Naive thymus-derived CD4-positive, alpha-beta T cell (primary cell): Measurements from ENCODE around the gene PLCXD3. TPM values are rescaled to one million over a fixed set of nuclear protein-coding genes. Genes with fewer than 3 reads are reported as not detected.

Experiments
- ATAC-seq: fragments of 150-1000 bp; cut with Tn5 transposase; 2 replicates; pipeline ENCODE4 v1.10.0; 2021; ENCODE audit warnings: mild to moderate bottlenecking, moderate library complexity
- CTCF ChIA-PET: fragments of 350-600 bp; sonication (Branson Sonifier 250); formaldehyde crosslinking; loops from one replicate; lab custom pipeline; 2021; ENCODE audit warnings: antibody characterized with exemption; lab: Charles Lee
- POLR2A ChIA-PET: fragments of 350-600 bp; sonication (Branson Sonifier 250); formaldehyde crosslinking; loops from one replicate; lab custom pipeline; 2021; ENCODE audit warnings: antibody characterized with exemption, inconsistent platforms; lab: Charles Lee
- DNase-seq, 9 donors: peaks; one replicate each; pipeline versions ENCODE4 v3.0.0 to v3.0.0-alpha.2; 2020 to 2022; ENCODE audit warnings: mixed read lengths in 1 of 9
- H3K27ac ChIP-seq: one replicate; pipeline ENCODE4 v1.7.0; 2013; ENCODE audit warnings: mild to moderate bottlenecking, low read depth, low read length, moderate library complexity
- H3K27me3 ChIP-seq, 2 donors: one replicate each; pipeline ENCODE4 v1.7.0; 2013; ENCODE audit warnings: low read length in 2 of 2, mild to moderate bottlenecking in 2 of 2, moderate library complexity in 2 of 2; ENCODE audit not compliant: control insufficient read depth in 2 of 2, insufficient read depth in 2 of 2
- H3K36me3 ChIP-seq, 3 experiments: 1 replicate in 2 of 3; 2 replicates in 1 of 3; pipeline ENCODE4 v1.7.0; 2013; ENCODE audit warnings: low read length in 3 of 3, mild to moderate bottlenecking in 3 of 3, moderate library complexity in 1 of 3; ENCODE audit not compliant: insufficient read depth in 3 of 3, control insufficient read depth in 2 of 3
- H3K4me1 ChIP-seq, 2 donors: one replicate each; pipeline ENCODE4 v1.7.0; 2013; ENCODE audit warnings: low read length in 2 of 2, mild to moderate bottlenecking in 2 of 2, moderate library complexity in 1 of 2; ENCODE audit not compliant: control insufficient read depth in 2 of 2, insufficient read depth in 2 of 2
- H3K4me3 ChIP-seq: 2 replicates; pipeline ENCODE4 v1.7.0; 2013; ENCODE audit warnings: mild to moderate bottlenecking, low read length
- H3K9me3 ChIP-seq, 3 experiments: 1 replicate in 2 of 3; 2 replicates in 1 of 3; pipeline ENCODE4 v1.7.0; 2013; ENCODE audit warnings: low read length in 3 of 3; ENCODE audit not compliant: control insufficient read depth in 2 of 3
- H3K27ac Mint-ChIP-seq, 9 donors: one replicate each; pipeline ENCODE4 v1.8.0; 2020 to 2022; ENCODE audit warnings: mixed read lengths in 9 of 9, mild to moderate bottlenecking in 8 of 9, moderate library complexity in 5 of 9, inconsistent platforms in 2 of 9
- H3K27me3 Mint-ChIP-seq, 5 donors: one replicate each; pipeline ENCODE4 v1.8.0; 2021 to 2022; ENCODE audit warnings: mixed read lengths in 5 of 5, mild to moderate bottlenecking in 1 of 5
- H3K36me3 Mint-ChIP-seq, 5 donors: one replicate each; pipeline ENCODE4 v1.8.0; 2020 to 2022; ENCODE audit warnings: mixed read lengths in 5 of 5, mild to moderate bottlenecking in 3 of 5, inconsistent platforms in 1 of 5
- H3K4me1 Mint-ChIP-seq, 7 donors: one replicate each; pipeline ENCODE4 v1.8.0; 2020 to 2022; ENCODE audit warnings: mixed read lengths in 7 of 7, mild to moderate bottlenecking in 3 of 7, inconsistent platforms in 1 of 7
- H3K4me3 Mint-ChIP-seq, 10 donors: one replicate each; pipeline ENCODE4 v1.8.0; 2020 to 2022; ENCODE audit warnings: mild to moderate bottlenecking in 10 of 10, mixed read lengths in 10 of 10, moderate library complexity in 6 of 10, inconsistent platforms in 2 of 10
- H3K9me3 Mint-ChIP-seq, 11 donors: one replicate each; pipeline ENCODE4 v1.8.0; 2020 to 2022; ENCODE audit warnings: mixed read lengths in 11 of 11, mild to moderate bottlenecking in 4 of 11, inconsistent platforms in 1 of 11, moderate library complexity in 1 of 11
- intact Hi-C, 2 donors: fragments of 100-400 bp; cut with micrococcal nuclease; formaldehyde crosslinking; loops; one replicate each; pipeline ENCODE4 v1.15.1; 2023
- polyA plus RNA-seq, 2 donors: library from polyadenylated mRNA; unstranded; fragments of 300-500 nt; fragmentation: Illumina TruSeq; gene quantifications; one replicate each; pipeline ENCODE4 v1.2.3, GENCODE V29; 2021
- total RNA-seq, 6 experiments: library from RNA in 5 of 6; stranded (reverse) in 5 of 6; gene quantifications; 1 replicate in 5 of 6; 2 replicates in 1 of 6; pipeline ENCODE4 v1.2.3 and lab custom pipeline; 2021 to 2026

The PLCXD3 gene
- total and polyA plus RNA-seq, 7 experiments from 2014 or later: not detected

- ChIA-PET POLR2A (no interaction called here), CTCF (no interaction called here)
- Histone ChIP-seq H3K9me3 (no peaks in the 10 kb centered on the region), H3K4me1 (no peaks in the 10 kb centered on the region), H3K4me3 (no peak overlapping the region), H3K27ac (no peak overlapping the region), H3K36me3 (no peaks in the 10 kb centered on the region), H3K27me3 (no peaks in the 10 kb centered on the region)
- H3K4me1 Mint-ChIP-seq: no peaks in the 10 kb centered on the region
- no peak overlapping the region for H3K27ac Mint-ChIP-seq
- DNase-seq (no peak), ATAC-seq (no peak)
- H3K36me3 Mint-ChIP-seq: no peaks in the 10 kb centered on the region
- H3K4me3 Mint-ChIP-seq: no peak overlapping the region
- peaks cover 3 to 48% (median 19%) of the 10 kb centered on the region in 11 donors for H3K9me3 Mint-ChIP-seq
- H3K27me3 Mint-ChIP-seq: peaks cover 0 to 5% (median 0%) of the 10 kb centered on the region in 5 donors
- intact Hi-C loops: no loop called here
Observed at GRCh38 chr5:41399839-41400238, 110.6 kb downstream of the PLCXD3 start.

- Mint-ChIP-seq H3K9me3 (peaks cover 0 to 40% (median 10%) of the 10 kb centered on the region in 11 donors), H3K27me3 (no peaks in the 10 kb centered on the region), H3K4me1 (no peaks in the 10 kb centered on the region), H3K4me3 (no peak overlapping the region), H3K36me3 (no peaks in the 10 kb centered on the region), H3K27ac (no peak overlapping the region)
- DNase-seq (no peak), ATAC-seq (no peak)
- no peaks in the 10 kb centered on the region for H3K9me3 ChIP-seq
- no peaks in the 10 kb centered on the region for H3K4me1 ChIP-seq
- intact Hi-C loops: no loop called here
- no peak overlapping the region for H3K4me3 ChIP-seq
- H3K36me3 ChIP-seq: no peaks in the 10 kb centered on the region
- ChIA-PET CTCF (no interaction called here), POLR2A (no interaction called here)
- H3K27me3 ChIP-seq: no peaks in the 10 kb centered on the region
- H3K27ac ChIP-seq: no peak overlapping the region
Observed at GRCh38 chr5:41392016-41392415, 118.4 kb downstream of the PLCXD3 start.

- ChIA-PET POLR2A (no interaction called here), CTCF (no interaction called here)
- Mint-ChIP-seq H3K36me3 (no peaks in the 10 kb centered on the region), H3K27me3 (peaks cover 0 to 6% (median 0%) of the 10 kb centered on the region in 5 donors), H3K4me3 (no peak overlapping the region), H3K27ac (no peak overlapping the region), H3K4me1 (no peaks in the 10 kb centered on the region), H3K9me3 (peaks cover 0 to 8% (median 0%) of the 10 kb centered on the region in 11 donors)
- Histone ChIP-seq H3K4me1 (no peaks in the 10 kb centered on the region), H3K36me3 (no peaks in the 10 kb centered on the region), H3K4me3 (no peak overlapping the region), H3K27ac (no peak overlapping the region), H3K27me3 (no peaks in the 10 kb centered on the region), H3K9me3 (no peaks in the 10 kb centered on the region)
- no peak for ATAC-seq
- intact Hi-C loops: no loop called here
- DNase-seq: no peak
Observed at GRCh38 chr5:41374631-41375030, 135.8 kb downstream of the PLCXD3 start.

- peaks cover 0 to 6% (median 0%) of the 10 kb centered on the region in 5 donors for H3K27me3 Mint-ChIP-seq
- DNase-seq (no peak), ATAC-seq (no peak)
- intact Hi-C loops: no loop called here
- CTCF ChIA-PET: no interaction called here
- no peaks in the 10 kb centered on the region for H3K4me1 Mint-ChIP-seq
- Histone ChIP-seq H3K27me3 (no peaks in the 10 kb centered on the region), H3K9me3 (no peaks in the 10 kb centered on the region), H3K27ac (no peak overlapping the region), H3K4me3 (no peak overlapping the region), H3K4me1 (no peaks in the 10 kb centered on the region), H3K36me3 (no peaks in the 10 kb centered on the region)
- no peak overlapping the region for H3K4me3 Mint-ChIP-seq
- no peak overlapping the region for H3K27ac Mint-ChIP-seq
- POLR2A ChIA-PET: no interaction called here
- H3K36me3 Mint-ChIP-seq: no peaks in the 10 kb centered on the region
- H3K9me3 Mint-ChIP-seq: peaks cover 0 to 8% (median 0%) of the 10 kb centered on the region in 11 donors
Observed at GRCh38 chr5:41373230-41373629, 137.2 kb downstream of the PLCXD3 start.

- Histone ChIP-seq H3K9me3 (no peaks in the 10 kb centered on the region), H3K27ac (no peak overlapping the region), H3K4me1 (no peaks in the 10 kb centered on the region), H3K36me3 (no peaks in the 10 kb centered on the region), H3K27me3 (no peaks in the 10 kb centered on the region), H3K4me3 (no peak overlapping the region)
- Mint-ChIP-seq H3K36me3 (no peaks in the 10 kb centered on the region), H3K27ac (no peak overlapping the region), H3K27me3 (peaks cover 0 to 5% (median 0%) of the 10 kb centered on the region in 5 donors), H3K4me3 (no peak overlapping the region), H3K4me1 (no peaks in the 10 kb centered on the region), H3K9me3 (peaks cover 0 to 8% (median 1%) of the 10 kb centered on the region in 11 donors)
- intact Hi-C loops: no loop called here
- ATAC-seq (no peak), DNase-seq (no peak)
- ChIA-PET POLR2A (no interaction called here), CTCF (no interaction called here)
Observed at GRCh38 chr5:41371738-41372137, 138.7 kb downstream of the PLCXD3 start.

DNA sequence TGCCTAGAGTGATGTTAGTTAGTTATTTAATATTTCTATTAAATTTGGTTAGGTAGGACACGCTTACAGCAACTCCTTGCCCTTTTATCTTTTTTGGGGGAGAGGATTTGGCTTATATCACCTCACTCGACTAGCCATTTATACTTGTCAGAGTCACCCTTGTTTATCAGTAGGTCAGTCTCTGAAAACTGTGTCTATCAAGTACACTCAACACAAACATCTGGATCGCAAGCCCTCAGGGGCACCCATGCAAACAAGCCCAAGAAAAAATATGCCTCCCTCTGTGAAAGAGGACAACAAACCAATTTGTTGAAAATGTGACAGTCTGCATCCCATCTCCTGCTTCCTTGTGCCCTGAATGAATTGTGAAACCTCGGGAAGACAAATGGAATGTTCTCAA lies 139.9 kb downstream of the PLCXD3 start:
- ChIA-PET CTCF (no interaction called here), POLR2A (no interaction called here)
- Histone ChIP-seq H3K36me3 (no peaks in the 10 kb centered on the region), H3K4me1 (no peaks in the 10 kb centered on the region), H3K27me3 (no peaks in the 10 kb centered on the region), H3K27ac (no peak overlapping the region), H3K4me3 (no peak overlapping the region), H3K9me3 (no peaks in the 10 kb centered on the region)
- Mint-ChIP-seq H3K4me3 (no peak overlapping the region), H3K4me1 (no peaks in the 10 kb centered on the region), H3K27me3 (peaks cover 0 to 4% (median 0%) of the 10 kb centered on the region in 5 donors), H3K9me3 (peaks cover 0 to 5% (median 0%) of the 10 kb centered on the region in 11 donors), H3K36me3 (no peaks in the 10 kb centered on the region), H3K27ac (no peak overlapping the region)
- intact Hi-C loops: no loop called here
- no peak for ATAC-seq
- DNase-seq: no peak

- Histone ChIP-seq H3K27me3 (no peaks in the 10 kb centered on the region), H3K4me1 (no peaks in the 10 kb centered on the region), H3K36me3 (no peaks in the 10 kb centered on the region), H3K9me3 (no peaks in the 10 kb centered on the region), H3K27ac (no peak overlapping the region), H3K4me3 (no peak overlapping the region)
- Mint-ChIP-seq H3K9me3 (peaks cover 0 to 5% (median 0%) of the 10 kb centered on the region in 11 donors), H3K4me1 (no peaks in the 10 kb centered on the region), H3K4me3 (no peak overlapping the region), H3K27me3 (peaks cover 0 to 4% (median 0%) of the 10 kb centered on the region in 5 donors), H3K27ac (no peak overlapping the region), H3K36me3 (no peaks in the 10 kb centered on the region)
- ATAC-seq (no peak), DNase-seq (no peak)
- POLR2A ChIA-PET: no interaction called here
- CTCF ChIA-PET: no interaction called here
- intact Hi-C loops: no loop called here
Observed at GRCh38 chr5:41369799-41370198, 140.6 kb downstream of the PLCXD3 start.
